Peyer's patch (tissue), 4 donors: ENCODE measurements around the gene QPCT. TPM values are rescaled to one million over a fixed set of nuclear protein-coding genes. Genes with fewer than 3 reads are reported as not detected.
"Not testable (repeated sequence)": the region's sequence is repeated elsewhere in the genome, so short reads cannot be mapped to it uniquely, and the experiment has no call there.

Experiments
- DNase-seq, 3 donors: peaks; one replicate each; pipeline ENCODE4 v3.0.0-alpha.2; 2017 to 2019
- H3K27ac ChIP-seq, 4 donors: fragments of 200-600 bp; sonication (generic); one replicate each; pipeline ENCODE4 v1.5.1; 2016 to 2019
- H3K27me3 ChIP-seq, 2 donors: fragments of 200-600 bp; sonication (generic); one replicate each; pipeline ENCODE4 v1.5.1; 2019
- H3K36me3 ChIP-seq, 3 donors: fragments of 200-600 bp; sonication (generic); one replicate each; pipeline ENCODE4 v1.5.1; 2016 to 2019
- H3K4me1 ChIP-seq, 4 donors: fragments of 200-600 bp; sonication (generic); one replicate each; pipeline ENCODE4 v1.5.1; 2016 to 2019
- H3K4me3 ChIP-seq, 4 donors: fragments of 200-600 bp; sonication (generic); 1 replicate in 3 of 4; 2 replicates in 1 of 4; pipeline ENCODE4 v1.5.1; 2016 to 2019; ENCODE audit warnings: mild to moderate bottlenecking in 1 of 4
- H3K9me3 ChIP-seq, 4 donors: fragments of 200-600 bp; sonication (generic); one replicate each; pipeline ENCODE4 v1.5.1; 2016 to 2019; ENCODE audit warnings: mild to moderate bottlenecking in 1 of 4
- POLR2A ChIP-seq, 2 donors: fragments of 450-650 bp; IDR thresholded peaks; one replicate each; pipeline ENCODE4 v1.5.1; 2017; ENCODE audit warnings: antibody characterized with exemption in 2 of 2, mild to moderate bottlenecking in 2 of 2, moderate library complexity in 2 of 2
- total RNA-seq, 4 donors: library from RNA; depleted of rRNA; stranded (reverse); fragments of >200 nt; gene quantifications; one replicate each; pipeline ENCODE4 v1.1.0, GENCODE V29; 2016
- TF ChIP-seq, protein P1 (sequence below), 6 experiments: fragments of 450-650 bp in 4 of 6; fragments of 200-600 bp in 2 of 6; sonication (generic) in 1 of 6; IDR thresholded peaks; one replicate each; pipeline ENCODE4 v1.5.1; 2017 to 2019; ENCODE audit warnings: antibody characterized with exemption in 6 of 6, mild to moderate bottlenecking in 3 of 6, moderate library complexity in 1 of 6

Gene QPCT
- total RNA-seq, 4 donors from 2014 or later, result 0.66 to 1.6 (median 0.88) TPM; not detected in 1

DNA sequence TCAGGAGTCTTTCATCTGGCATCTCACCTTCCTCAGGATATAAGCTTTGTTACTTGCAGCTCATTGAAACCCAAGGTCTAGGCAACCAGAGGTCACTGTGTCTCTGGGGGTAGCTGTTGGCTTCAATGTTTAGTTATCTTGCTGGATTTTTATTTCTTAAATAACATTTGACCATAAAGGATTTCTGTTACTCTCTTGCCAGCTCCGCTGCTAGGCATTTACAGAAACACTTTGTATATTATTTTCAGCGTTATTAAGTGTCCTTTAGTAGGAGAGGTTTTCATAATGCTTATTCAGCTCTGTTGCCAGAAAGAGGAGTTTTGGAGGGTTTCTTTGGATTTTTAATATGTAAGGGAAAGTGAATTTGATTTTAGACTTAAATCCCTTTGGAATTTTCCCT, 61.4 kb downstream of the QPCT start:
- Histone ChIP-seq H3K4me3 (no peak overlapping the region), H3K4me1 (no peaks in the 10 kb centered on the region), H3K27me3 (no peaks in the 10 kb centered on the region), H3K27ac (no peak overlapping the region), H3K9me3 (no peaks in the 10 kb centered on the region), H3K36me3 (no peaks in the 10 kb centered on the region)
- no peak for TF ChIP-seq POLR2A (IDR thresholded peaks at IDR 0.05)
- TF ChIP-seq, protein P1, sequence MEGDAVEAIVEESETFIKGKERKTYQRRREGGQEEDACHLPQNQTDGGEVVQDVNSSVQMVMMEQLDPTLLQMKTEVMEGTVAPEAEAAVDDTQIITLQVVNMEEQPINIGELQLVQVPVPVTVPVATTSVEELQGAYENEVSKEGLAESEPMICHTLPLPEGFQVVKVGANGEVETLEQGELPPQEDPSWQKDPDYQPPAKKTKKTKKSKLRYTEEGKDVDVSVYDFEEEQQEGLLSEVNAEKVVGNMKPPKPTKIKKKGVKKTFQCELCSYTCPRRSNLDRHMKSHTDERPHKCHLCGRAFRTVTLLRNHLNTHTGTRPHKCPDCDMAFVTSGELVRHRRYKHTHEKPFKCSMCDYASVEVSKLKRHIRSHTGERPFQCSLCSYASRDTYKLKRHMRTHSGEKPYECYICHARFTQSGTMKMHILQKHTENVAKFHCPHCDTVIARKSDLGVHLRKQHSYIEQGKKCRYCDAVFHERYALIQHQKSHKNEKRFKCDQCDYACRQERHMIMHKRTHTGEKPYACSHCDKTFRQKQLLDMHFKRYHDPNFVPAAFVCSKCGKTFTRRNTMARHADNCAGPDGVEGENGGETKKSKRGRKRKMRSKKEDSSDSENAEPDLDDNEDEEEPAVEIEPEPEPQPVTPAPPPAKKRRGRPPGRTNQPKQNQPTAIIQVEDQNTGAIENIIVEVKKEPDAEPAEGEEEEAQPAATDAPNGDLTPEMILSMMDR (IDR thresholded peaks at IDR 0.05), result no peak
- DNase-seq, result no peak

DNA sequence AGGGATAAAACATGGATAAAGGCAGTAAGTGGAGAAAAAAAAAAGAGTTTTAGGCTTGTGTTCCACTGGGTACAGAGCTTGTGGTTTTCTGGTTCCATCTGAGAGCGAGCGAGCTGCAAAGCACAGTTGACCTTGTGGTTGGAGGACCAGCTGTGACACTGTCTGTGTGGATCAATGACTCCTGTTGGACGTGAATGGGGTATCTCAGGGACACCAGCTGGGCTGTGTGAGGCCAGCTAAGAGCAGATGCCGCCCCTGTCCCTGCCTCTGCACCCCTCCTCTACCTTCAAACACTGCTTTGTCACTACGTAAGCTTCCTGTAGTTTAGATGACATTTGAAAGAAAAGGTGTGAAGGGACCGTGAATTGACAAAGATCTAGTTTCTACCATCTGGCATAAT, 67.8 kb downstream of the QPCT start:
- H3K4me1 ChIP-seq, result no peaks in the 10 kb centered on the region
- no peak overlapping the region for H3K27ac ChIP-seq
- DNase-seq, result no peak

DNA sequence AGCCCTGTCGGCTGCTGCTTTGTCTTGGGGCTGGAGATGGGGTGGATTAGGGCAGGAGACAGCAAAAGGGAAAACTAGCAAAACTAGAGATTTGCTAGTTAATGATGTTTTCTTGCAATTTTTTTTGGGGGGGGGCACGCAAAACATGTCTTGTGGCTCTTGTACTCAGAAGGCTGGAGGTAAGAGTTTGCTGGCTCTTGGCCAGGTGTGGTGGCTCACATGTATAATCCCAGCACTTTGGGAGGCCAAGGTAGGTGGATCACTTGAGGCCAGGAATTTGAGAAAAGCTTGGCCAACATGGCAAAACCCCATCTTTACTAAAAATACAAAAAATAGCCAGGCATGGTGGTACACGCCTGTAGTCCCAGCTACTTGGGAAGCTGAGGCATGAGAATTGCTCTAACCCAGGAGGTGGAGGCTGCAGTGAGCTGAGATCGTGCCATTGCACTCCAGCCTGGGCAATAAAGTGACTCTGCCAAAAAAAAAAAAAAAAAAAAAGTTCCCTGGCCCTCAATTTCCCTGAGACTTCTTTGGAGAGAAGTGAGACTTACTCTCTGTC, 69.6 kb downstream of the QPCT start:
- H3K36me3 ChIP-seq, H3K4me1 ChIP-seq, H3K9me3 ChIP-seq, H3K4me3 ChIP-seq, H3K27ac ChIP-seq, H3K27me3 ChIP-seq, DNase-seq: not testable (repeated sequence)

More for the DNA sequence above, 67.8 kb downstream of the QPCT start:
- Histone ChIP-seq H3K9me3 (no peaks in the 10 kb centered on the region), H3K36me3 (no peaks in the 10 kb centered on the region), H3K4me3 (no peak overlapping the region), H3K27me3 (no peaks in the 10 kb centered on the region)
- TF ChIP-seq, protein P1 (IDR thresholded peaks at IDR 0.05), result no peak
- TF ChIP-seq POLR2A (IDR thresholded peaks at IDR 0.05), result no peak

GRCh38 chr2:37414470-37414949, 70.1 kb downstream of the QPCT start:
- Histone ChIP-seq H3K9me3 (no peaks in the 10 kb centered on the region), H3K27ac (no peak overlapping the region), H3K4me3 (no peak overlapping the region), H3K36me3 (no peaks in the 10 kb centered on the region), H3K4me1 (no peaks in the 10 kb centered on the region), H3K27me3 (no peaks in the 10 kb centered on the region)
- TF ChIP-seq POLR2A (IDR thresholded peaks at IDR 0.05), result no peak
- TF ChIP-seq, protein P1 (IDR thresholded peaks at IDR 0.05), result peak; percentile 45 to 96 (median 87)
- DNase-seq, result no peak

GRCh38 chr2:37415128-37415820, 70.8 kb downstream of the QPCT start:
- Histone ChIP-seq H3K4me3 (no peak overlapping the region), H3K27ac (no peak overlapping the region), H3K9me3 (no peaks in the 10 kb centered on the region), H3K36me3 (no peaks in the 10 kb centered on the region), H3K4me1 (no peaks in the 10 kb centered on the region), H3K27me3 (no peaks in the 10 kb centered on the region)
- DNase-seq, result no peak
- TF ChIP-seq, protein P1 (IDR thresholded peaks at IDR 0.05), result no peak
- TF ChIP-seq POLR2A (IDR thresholded peaks at IDR 0.05), result no peak

DNA sequence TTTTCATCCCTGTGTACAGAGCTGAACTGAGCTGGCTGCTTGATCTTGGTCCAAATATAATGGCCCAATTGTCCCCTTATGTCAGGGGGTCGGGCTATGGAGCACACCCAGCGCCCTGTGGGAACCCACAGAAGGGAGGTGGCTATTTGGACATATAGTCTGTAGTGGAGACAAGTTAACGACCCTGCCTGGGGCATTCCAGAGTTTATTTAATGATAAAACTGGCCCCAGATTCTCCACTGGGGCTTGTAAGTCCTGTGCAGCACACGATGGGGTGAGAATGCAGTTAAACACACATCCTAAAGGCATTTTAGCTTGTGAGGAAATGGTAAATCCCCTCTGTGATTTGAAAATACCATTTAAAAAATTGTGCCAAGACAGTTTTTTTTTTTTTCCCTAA, 72.9 kb downstream of the QPCT start:
- H3K27ac ChIP-seq, result no peak overlapping the region
- no peak overlapping the region for H3K4me3 ChIP-seq
- TF ChIP-seq, protein P1 (IDR thresholded peaks at IDR 0.05), result no peak
- no peak for TF ChIP-seq POLR2A (IDR thresholded peaks at IDR 0.05)
- no peaks in the 10 kb centered on the region for H3K27me3 ChIP-seq
- H3K4me1 ChIP-seq, result no peaks in the 10 kb centered on the region
- DNase-seq, result no peak
- H3K36me3 ChIP-seq, result no peaks in the 10 kb centered on the region
- H3K9me3 ChIP-seq, result no peaks in the 10 kb centered on the region
